Measurements from ENCODE around the gene GNGT2.

Gene GNGT2

GRCh38 chr17:49229076-49229804 lies 18.9 kb upstream of the GNGT2 start:
- DNase-seq (ENCODE audit: low read depth) = no peak

GRCh38 chr17:49227436-49228261 lies 17.3 kb upstream of the GNGT2 start:
- peak; percentile 51 for DNase-seq (ENCODE audit: low read depth)

GRCh38 chr17:49226771-49227435 lies 16.5 kb upstream of the GNGT2 start:
- no peak for DNase-seq (ENCODE audit: low read depth)

GRCh38 chr17:49225554-49226236 lies 15.3 kb upstream of the GNGT2 start:
- no peak for DNase-seq (ENCODE audit: low read depth)

GRCh38 chr17:49224997-49225337 lies 14.6 kb upstream of the GNGT2 start:
- no peak for DNase-seq (ENCODE audit: low read depth)

- DNase-seq (ENCODE audit: low read depth) = no peak
Observed at GRCh38 chr17:49224198-49224996, 14.0 kb upstream of the GNGT2 start.

- DNase-seq (ENCODE audit: low read depth) = no peak
Observed at GRCh38 chr17:49223517-49224197, 13.3 kb upstream of the GNGT2 start.

- no peak for DNase-seq (ENCODE audit: low read depth)
Observed at GRCh38 chr17:49223168-49223516, 12.8 kb upstream of the GNGT2 start.

- no peak for DNase-seq (ENCODE audit: low read depth)
Observed at GRCh38 chr17:49219987-49220386, 9.6 kb upstream of the GNGT2 start.

- no peak for DNase-seq (ENCODE audit: low read depth)
Observed at GRCh38 chr17:49218941-49219913, 8.9 kb upstream of the GNGT2 start.

- DNase-seq (ENCODE audit: low read depth) = no peak
Observed at GRCh38 chr17:49217651-49218413, 7.5 kb upstream of the GNGT2 start.

- DNase-seq (ENCODE audit: low read depth) = no peak
Observed at GRCh38 chr17:49216953-49217650, 6.7 kb upstream of the GNGT2 start.

- no peak for DNase-seq (ENCODE audit: low read depth)
Observed at GRCh38 chr17:49216482-49216881, 6.1 kb upstream of the GNGT2 start.

GRCh38 chr17:49214676-49215360 lies 4.4 kb upstream of the GNGT2 start:
- DNase-seq (ENCODE audit: low read depth) = no peak

- no peak for DNase-seq (ENCODE audit: low read depth)
Observed at GRCh38 chr17:49213847-49214246, 3.5 kb upstream of the GNGT2 start.

- DNase-seq (ENCODE audit: low read depth) = no peak
Observed at GRCh38 chr17:49213399-49213798, 3.0 kb upstream of the GNGT2 start.

- no peak for DNase-seq (ENCODE audit: low read depth)
Observed at GRCh38 chr17:49209061-49209571, 1.3 kb downstream of the GNGT2 start.

- DNase-seq (ENCODE audit: low read depth) = no peak
Observed at GRCh38 chr17:49204516-49204915, 5.9 kb downstream of the GNGT2 start.

Measured in iris pigment epithelial cell (primary cell).